SU-DHL-6 (cell line): ENCODE data around the gene C1QTNF6.

ENCODE experiments used
- H2AFZ ChIP-seq: fragments of 200-600 bp; sonication (generic); 2 replicates; pipeline ENCODE4 v1.6.1; 2014; ENCODE audit warnings: low read depth, mild to moderate bottlenecking, moderate library complexity, mixed read lengths, antibody characterized with exemption, low read length; ENCODE audit not compliant: severe bottlenecking
- H3F3A ChIP-seq: fragments of 200-600 bp; shearing (Covaris generic); 2 replicates; pipeline ENCODE4 v1.6.0; 2016; ENCODE audit warnings: antibody characterized with exemption, mild to moderate bottlenecking; ENCODE audit not compliant: insufficient read depth
- H3K27ac ChIP-seq: fragments of 200-600 bp; sonication (generic); 2 replicates; pipeline ENCODE4 v1.5.1; 2016; ENCODE audit warnings: low read depth, mild to moderate bottlenecking, low read length, moderate library complexity, mixed read lengths
- H3K27me3 ChIP-seq: fragments of 200-600 bp; sonication (generic), shearing (Covaris generic); 2 replicates; pipeline ENCODE4 v1.6.0; 2014; ENCODE audit warnings: mild to moderate bottlenecking, low read length
- H3K36me3 ChIP-seq: fragments of 200-600 bp; sonication (generic); 2 replicates; pipeline ENCODE4 v1.6.1; 2014; ENCODE audit warnings: mild to moderate bottlenecking, low read length, mixed read lengths
- H3K4me2 ChIP-seq: fragments of 300-600, 200-600 bp; shearing (Covaris generic), sonication (generic); 2 replicates; pipeline ENCODE4 v1.6.0; 2014; ENCODE audit warnings: low read length, low read depth, mild to moderate bottlenecking; ENCODE audit not compliant: poor library complexity, severe bottlenecking
- H3K4me3 ChIP-seq: fragments of 200-600 bp; sonication (generic); 2 replicates; pipeline ENCODE4 v1.5.1; 2014; ENCODE audit warnings: antibody characterized with exemption, low read length, mild to moderate bottlenecking, mixed read lengths; ENCODE audit not compliant: insufficient read depth, poor library complexity, severe bottlenecking
- H3K79me2 ChIP-seq: fragments of 200-600 bp; sonication (generic); 2 replicates; pipeline ENCODE4 v1.6.1; 2014; ENCODE audit warnings: mild to moderate bottlenecking, low read length, moderate library complexity; ENCODE audit not compliant: insufficient read depth
- H3K9ac ChIP-seq: fragments of 200-600 bp; sonication (generic); 2 replicates; pipeline ENCODE4 v1.7.0; 2014; ENCODE audit warnings: mild to moderate bottlenecking, low read length
- H3K9me2 ChIP-seq: fragments of 200-600 bp; sonication (generic); replicated peaks from 2 replicates; pipeline ENCODE4 v1.6.1; 2014; ENCODE audit warnings: low read length; ENCODE audit not compliant: insufficient read depth
- H3K9me3 ChIP-seq: fragments of 200-600 bp; sonication (generic); 2 replicates; pipeline ENCODE4 v1.6.1; 2014; ENCODE audit warnings: low read length, mixed read lengths; ENCODE audit not compliant: insufficient read depth
- H4K20me1 ChIP-seq: fragments of 200-600 bp; sonication (generic); 2 replicates; pipeline ENCODE4 v1.6.1; 2014; ENCODE audit warnings: low read depth, mild to moderate bottlenecking, antibody characterized with exemption, low read length, moderate library complexity, mixed read lengths
- CTCF ChIP-seq: fragments of 200-600 bp; sonication (generic); IDR thresholded peaks from one replicate; pipeline ENCODE4 v1.5.1; 2017; ENCODE audit warnings: antibody characterized with exemption, mild to moderate bottlenecking, low read length, moderate library complexity; ENCODE audit not compliant: insufficient read depth, poor library complexity, severe bottlenecking
- EZH2phosphoT487 ChIP-seq: fragments of 200-600 bp; sonication (generic), shearing (Covaris generic); conservative IDR thresholded peaks from 2 replicates; pipeline ENCODE4 v1.6.1; 2018; ENCODE audit warnings: mild to moderate bottlenecking, antibody characterized with exemption, low read length, moderate library complexity, mixed read lengths

The C1QTNF6 gene

GRCh38 chr22:37198258-37199102, 10.4 kb upstream of the C1QTNF6 start:
- peak overlapping the region; percentile 63 for H3K4me3 ChIP-seq
- H3K9me2 ChIP-seq, result no peaks in the 10 kb centered on the region
- no peaks in the 10 kb centered on the region for H3F3A ChIP-seq
- no peaks in the 10 kb centered on the region for H3K27me3 ChIP-seq
- peak overlapping the region; percentile 68 for H3K9ac ChIP-seq
- peak; percentile 84 for TF ChIP-seq CTCF
- TF ChIP-seq EZH2phosphoT487, result no peak
- H4K20me1 ChIP-seq, result no peaks in the 10 kb centered on the region
- H3K9me3 ChIP-seq, result no peaks in the 10 kb centered on the region
- H3K36me3 ChIP-seq, result no peaks in the 10 kb centered on the region
- peak overlapping the region; percentile 88 for H3K4me2 ChIP-seq
- H3K27ac ChIP-seq, result peak overlapping the region; percentile 80
- H2AFZ ChIP-seq, result peak overlapping the region; percentile 82
- H3K79me2 ChIP-seq, result no peaks in the 10 kb centered on the region

- peak overlapping the region; percentile 68 for H3K9ac ChIP-seq
- H2AFZ ChIP-seq, result no peak overlapping the region
- no peak overlapping the region for H3K27ac ChIP-seq
- no peak overlapping the region for H3K4me3 ChIP-seq
- peaks cover 5% of the 10 kb centered on the region; the same call in 1 of the 2 replicates for H3K9me3 ChIP-seq
- no peaks in the 10 kb centered on the region for H3K27me3 ChIP-seq
- H3K36me3 ChIP-seq, result no peaks in the 10 kb centered on the region
- no peaks in the 10 kb centered on the region for H3K79me2 ChIP-seq
- H4K20me1 ChIP-seq, result no peaks in the 10 kb centered on the region
- no peaks in the 10 kb centered on the region for H3K9me2 ChIP-seq
- no peaks in the 10 kb centered on the region for H3F3A ChIP-seq
- TF ChIP-seq CTCF (no peak), EZH2phosphoT487 (no peak)
- peak overlapping the region; percentile 88 for H3K4me2 ChIP-seq
These were observed 9.6 kb upstream of the C1QTNF6 start for GRCh38 chr22:37197451-37198257.

GRCh38 chr22:37196539-37197450, 8.7 kb upstream of the C1QTNF6 start:
- H3K9ac ChIP-seq, result no peak overlapping the region

More at GRCh38 chr22:37196539-37197450, 8.7 kb upstream of the C1QTNF6 start:
- TF ChIP-seq CTCF (no peak), EZH2phosphoT487 (no peak)
- H3K9me3 ChIP-seq, result peaks cover 13% of the 10 kb centered on the region; the same call in 1 of the 2 replicates
- H3K79me2 ChIP-seq, result no peaks in the 10 kb centered on the region
- H3K9me2 ChIP-seq, result no peaks in the 10 kb centered on the region
- no peaks in the 10 kb centered on the region for H3F3A ChIP-seq
- no peak overlapping the region for H3K27ac ChIP-seq
- no peaks in the 10 kb centered on the region for H4K20me1 ChIP-seq
- no peaks in the 10 kb centered on the region for H3K27me3 ChIP-seq
- H3K4me2 ChIP-seq, result no peak overlapping the region
- H3K4me3 ChIP-seq, result no peak overlapping the region
- no peak overlapping the region for H2AFZ ChIP-seq
- no peaks in the 10 kb centered on the region for H3K36me3 ChIP-seq
